ENCODE results near the gene ARX.

ARX gene

DNA sequence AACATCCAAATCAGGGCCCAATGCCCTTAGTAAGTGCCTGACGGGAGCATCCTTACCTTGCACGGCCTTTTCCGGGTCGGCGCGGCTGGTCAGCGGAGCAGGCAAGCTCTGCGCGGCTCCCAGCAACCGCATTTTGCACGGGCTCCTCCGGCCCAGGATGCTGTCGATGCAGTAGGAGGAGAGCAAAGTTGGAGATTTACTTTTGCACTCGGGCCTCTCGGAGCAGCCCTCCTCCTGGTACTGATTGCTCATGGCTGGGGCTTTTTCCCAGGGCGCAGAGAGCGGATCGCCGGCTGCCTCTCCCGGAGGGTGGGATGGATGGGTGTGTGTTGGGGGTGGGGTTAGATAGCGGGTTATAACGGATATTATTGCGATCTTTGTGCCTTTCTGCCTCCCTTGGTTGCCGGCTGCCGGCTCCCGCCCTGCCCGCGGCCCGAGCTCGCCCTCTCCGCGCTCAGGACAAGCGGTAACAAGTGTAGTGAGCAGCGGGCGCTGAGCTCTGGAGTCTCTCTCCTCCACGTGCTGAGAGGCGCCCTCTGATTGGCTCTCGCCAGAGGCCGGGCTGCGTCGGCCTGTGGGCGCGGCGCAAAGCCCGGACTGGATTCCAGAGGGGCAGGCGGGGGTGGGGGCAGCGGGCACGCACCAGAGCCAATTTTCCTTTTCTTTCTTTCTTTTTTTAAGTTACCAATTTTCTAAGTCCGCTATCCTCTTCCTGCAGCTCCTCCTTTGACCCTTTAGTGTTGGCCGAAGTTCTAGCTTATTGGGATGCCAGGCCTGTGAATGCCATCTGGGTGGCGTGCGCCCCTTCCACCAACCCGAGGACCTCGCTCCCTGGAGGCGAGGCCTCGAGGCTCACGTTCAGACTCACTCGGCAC lies at the start of gene ARX:
ARX (minus strand) TSS at position 480 of the 875 bp plus-strand sequence; CDS start at position 252, 228 bp downstream.
- DNase-seq (ENCODE audit: low spot score), result no peak

DNA sequence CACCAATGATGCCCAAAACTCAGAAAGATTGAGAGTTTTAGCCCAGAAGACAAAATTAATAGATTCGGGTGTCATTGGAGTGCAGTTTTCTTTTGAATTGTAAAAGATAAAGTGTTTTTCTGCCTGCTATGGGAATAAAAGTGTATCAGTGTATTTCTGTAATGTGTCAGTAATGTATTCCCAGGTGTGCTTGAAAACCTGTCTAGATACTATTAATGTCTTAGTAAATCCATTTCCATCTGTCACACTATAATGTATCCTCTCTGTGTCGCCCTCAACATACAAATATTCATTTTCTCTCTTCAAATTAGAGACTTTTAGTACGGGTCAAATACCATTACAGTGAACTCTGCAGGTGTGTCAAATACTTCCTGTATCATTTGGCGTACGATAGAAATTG lies 43.5 kb upstream of the ARX start:
- DNase-seq (ENCODE audit: low spot score), result no peak

DNA sequence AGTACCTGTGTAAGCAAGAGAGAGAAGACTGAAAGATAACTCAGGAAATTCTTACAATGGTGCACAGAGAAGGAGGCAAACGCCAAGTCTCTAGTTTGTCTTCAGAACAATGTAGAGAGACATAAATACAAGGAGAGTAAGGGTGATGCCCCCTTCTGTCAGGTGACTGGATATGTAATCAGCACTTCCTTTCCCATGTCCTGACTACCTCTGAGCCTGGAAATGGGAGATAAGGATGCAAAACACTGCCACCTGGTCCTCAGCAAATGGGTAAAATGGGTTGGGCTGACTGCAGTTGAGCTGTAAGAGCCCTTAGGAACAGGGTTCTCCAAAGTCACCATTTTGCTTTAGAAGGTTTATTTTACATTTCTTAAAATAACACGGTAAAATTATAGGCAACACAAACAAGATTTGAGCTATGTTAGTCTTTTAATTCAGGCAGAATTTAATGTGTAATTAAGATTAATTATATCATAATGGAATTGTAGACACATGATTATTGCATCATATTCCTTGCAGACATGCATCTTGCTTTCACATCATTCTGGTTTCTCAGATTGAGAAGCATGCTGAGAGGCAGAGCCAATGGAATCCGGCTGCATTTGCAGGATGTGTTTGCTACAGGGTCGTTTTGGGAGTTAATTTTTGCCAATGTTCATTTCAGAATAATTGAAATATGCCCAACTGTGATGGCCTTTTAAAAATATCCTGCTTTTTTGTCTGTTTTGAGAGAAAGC lies 37.2 kb upstream of the ARX start:
- no peak for DNase-seq (ENCODE audit: low spot score)

DNA sequence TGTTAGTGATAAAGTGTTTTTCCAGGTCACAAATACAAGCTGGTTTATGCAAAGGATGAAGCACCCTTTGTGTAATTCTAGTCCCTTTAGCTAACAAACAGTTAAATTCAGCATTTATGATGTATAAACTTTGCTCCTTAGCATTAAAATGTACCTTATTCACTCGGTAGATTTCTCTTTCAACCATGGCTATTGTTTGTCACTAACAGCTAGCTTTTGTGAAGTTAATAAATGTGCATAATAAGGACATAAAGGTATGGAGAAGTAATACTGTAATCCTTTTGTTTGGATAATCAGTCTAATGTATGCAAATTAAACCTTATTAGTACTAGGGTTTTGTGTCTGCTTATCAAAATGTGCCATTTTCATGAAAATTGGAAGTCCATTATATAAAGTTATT lies 34.2 kb upstream of the ARX start:
- DNase-seq (ENCODE audit: low spot score), result no peak

DNA sequence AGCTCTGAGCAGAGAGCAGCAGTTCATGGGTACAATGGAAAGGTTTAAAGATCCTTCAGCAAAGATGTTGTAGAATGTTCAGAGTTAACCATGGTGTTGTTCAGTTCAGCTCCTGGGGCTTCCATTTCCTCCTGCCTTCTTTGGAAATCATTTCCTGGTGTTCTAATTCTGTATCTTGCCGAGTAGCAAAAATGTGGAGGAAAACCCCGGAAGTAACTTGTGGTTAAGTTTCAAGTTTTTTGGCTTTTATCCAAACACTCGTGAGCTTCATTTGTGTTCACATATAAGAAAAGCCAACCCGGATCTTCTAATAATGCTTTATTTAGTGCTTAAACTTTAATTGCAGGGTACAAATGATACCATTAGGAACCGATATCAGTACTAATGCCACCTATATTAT lies 33.6 kb upstream of the ARX start:
- no peak for DNase-seq (ENCODE audit: low spot score)

DNA sequence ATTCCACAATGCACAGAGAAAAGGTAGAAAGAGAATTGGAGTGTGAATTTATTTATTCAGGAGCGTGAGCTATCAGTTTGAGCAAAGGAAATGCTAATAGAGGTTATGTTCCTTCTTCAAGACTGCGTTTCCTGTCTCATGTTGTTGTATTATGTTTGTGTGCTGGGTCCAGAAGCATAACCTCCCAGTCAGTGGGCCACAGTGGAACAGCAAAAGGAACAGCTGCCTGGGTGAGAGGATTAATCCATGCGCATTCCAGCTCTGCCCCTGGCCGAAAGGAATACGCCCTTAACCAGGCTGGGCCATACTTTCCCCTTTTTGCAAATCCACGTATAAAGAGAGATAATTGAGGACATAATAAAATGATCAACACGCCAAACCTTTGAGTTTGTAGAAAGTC lies 32.4 kb upstream of the ARX start:
- DNase-seq (ENCODE audit: low spot score), result no peak

DNA sequence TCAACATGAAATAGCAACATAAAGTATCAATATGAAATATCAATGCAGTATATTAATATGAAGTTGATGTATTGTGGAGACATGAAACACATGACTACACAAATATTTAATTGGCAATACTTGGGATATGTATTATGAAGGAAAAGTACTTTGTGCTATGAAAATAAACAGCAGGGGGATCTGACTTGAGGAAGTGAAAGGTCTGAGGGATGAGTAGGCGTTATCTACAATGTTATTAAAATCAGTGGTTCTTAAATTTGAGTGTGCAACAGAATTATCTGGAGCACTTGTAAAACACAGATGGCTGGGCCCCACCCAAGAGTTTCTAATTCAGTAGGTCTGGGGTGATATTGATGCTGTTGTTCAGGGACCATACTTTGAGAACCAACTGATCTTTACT lies 27.4 kb upstream of the ARX start:
- DNase-seq (ENCODE audit: low spot score), result no peak

DNA sequence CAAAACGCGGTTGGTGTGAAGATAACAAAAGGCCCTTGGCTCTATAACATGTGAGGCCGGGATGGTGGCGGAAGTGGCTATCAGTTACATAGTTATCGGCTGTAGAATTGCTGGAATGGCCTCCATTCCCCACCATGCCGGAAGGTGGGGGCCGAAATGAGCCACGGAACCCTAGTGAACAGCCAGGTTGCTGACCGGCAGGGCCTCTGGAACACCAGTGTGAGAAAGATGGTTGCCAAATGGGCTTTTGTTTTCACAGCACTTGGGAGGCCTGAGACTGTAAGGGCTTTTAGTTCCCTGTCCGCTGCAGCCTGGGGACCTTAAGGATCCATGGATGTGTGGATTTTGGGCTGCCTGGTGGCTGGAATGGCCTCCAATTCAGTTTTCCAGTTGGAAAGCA lies 23.3 kb upstream of the ARX start:
- DNase-seq (ENCODE audit: low spot score), result no peak

DNA sequence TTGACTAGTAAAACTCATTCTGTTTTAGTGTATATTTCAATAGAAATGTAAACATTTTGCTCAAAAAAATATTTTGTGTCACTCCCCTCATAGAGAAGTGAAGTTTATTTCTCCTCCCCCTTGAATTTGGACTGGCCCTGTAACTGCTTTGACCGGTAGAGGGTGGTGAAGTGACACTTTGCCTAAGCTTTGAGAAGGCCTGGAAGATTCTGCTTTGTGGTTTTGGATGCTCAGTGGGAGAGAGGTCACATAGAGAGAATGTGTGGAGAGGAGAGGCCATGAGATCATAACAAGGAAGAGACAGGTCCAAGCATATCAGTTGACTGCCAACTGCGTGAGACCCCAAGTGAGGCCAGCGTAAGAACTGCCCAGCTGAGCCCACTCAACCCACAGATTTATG lies 19.1 kb upstream of the ARX start:
- no peak for DNase-seq (ENCODE audit: low spot score)

DNA sequence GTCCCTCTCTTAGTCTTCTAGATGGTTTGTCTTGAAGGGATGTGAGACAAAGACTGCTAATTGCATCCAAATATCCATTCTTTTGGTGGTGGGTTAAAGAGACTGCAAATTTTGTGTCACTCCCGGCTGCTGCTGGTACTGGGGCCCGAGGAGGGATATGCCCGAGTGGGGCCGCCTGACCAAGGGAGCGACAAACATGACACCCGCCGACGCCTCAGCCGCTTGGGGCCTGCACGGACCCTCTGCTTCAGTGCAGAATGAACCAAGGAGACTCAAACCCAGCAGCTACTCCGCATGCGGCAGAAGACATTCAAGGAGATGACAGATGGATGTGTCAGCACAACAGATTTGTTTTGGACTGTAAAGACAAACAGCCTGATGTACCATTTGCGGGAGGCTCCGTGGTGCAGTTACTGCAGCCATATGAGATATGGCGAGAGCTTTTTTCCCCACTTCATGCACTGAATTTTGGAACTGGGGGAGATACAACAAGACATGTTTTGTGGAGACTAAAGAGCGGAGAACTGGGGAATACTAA lies 13.6 kb upstream of the ARX start:
- DNase-seq (ENCODE audit: low spot score), result no peak

DNA sequence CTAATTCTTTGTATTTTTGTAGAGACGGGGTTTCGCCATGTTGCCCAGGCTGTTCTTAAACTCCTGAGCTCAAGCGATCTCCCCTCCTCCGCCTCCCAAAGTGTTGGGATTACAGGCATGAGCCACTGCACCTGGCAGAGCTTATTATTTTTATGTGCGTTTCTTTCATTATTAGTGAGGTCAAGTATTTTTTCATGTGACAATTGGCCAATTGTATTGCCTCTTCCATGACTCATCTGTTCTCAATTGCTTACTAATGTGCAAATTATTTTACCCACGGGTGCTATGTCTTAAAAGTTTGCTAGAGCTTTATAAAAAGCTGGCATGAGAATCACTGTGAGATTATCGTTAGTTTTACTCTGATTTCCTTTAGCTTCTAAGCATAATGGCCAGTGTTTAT lies 13.0 kb upstream of the ARX start:
- DNase-seq (ENCODE audit: low spot score), result no peak

DNA sequence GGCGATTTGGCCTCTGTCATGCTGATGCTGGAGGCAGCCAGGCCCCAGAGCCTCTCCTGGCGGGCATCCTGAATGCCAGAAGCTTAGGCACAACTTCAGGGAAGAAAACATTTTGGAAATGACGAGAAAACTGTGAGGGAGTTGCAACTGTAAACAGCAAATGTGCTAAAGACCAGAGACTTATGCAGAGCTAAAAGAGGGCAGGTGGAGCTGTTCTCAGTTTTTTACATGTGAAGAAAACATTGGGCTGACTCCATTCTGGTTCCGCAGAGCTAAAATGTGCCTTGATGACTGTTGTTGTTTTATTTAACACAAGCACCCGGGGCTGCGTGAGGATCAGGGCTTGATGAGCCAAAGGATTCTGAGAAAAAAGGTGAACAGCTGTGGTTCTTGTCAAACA lies 10.8 kb upstream of the ARX start:
- no peak for DNase-seq (ENCODE audit: low spot score)

DNA sequence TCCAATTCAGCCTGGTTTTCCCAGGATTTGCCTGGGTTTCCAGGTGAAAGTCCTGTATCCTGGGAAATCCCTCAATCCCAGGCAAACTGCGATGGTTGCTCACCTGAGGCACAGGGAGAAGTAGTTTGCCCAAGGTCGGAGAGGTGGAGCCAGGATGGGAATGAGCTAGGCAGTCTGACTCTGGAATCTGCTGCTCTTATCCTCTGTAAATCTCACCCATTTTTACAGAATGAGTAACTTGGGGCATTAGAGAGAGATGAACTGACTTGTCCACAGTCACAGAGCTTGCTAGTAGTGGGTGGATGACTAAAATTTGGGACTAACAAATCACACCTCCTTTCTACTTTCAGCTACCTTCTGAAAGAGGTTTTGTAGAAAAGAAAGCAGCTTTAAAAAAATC lies 9.8 kb upstream of the ARX start:
- no peak for DNase-seq (ENCODE audit: low spot score)

DNA sequence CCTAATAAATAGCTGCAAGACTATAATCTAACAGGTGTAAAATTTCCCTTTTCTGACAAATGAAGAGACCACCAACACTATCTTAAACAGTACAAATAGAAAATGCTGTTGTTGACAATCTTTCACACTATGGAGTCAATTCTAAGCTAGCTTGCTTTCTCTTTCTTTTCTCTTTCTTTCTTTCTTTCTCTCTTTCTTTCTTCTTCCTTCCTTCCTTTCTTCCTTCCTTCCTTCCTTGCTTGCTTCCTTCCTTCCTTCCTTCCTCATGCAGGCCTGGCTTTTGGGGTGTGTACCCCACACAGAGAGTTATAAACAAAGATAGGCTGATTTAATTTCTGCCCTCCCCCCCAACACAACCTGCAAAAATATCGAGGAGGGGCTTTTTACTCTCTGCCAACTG lies 8.1 kb upstream of the ARX start:
- no peak for DNase-seq (ENCODE audit: low spot score)

DNA sequence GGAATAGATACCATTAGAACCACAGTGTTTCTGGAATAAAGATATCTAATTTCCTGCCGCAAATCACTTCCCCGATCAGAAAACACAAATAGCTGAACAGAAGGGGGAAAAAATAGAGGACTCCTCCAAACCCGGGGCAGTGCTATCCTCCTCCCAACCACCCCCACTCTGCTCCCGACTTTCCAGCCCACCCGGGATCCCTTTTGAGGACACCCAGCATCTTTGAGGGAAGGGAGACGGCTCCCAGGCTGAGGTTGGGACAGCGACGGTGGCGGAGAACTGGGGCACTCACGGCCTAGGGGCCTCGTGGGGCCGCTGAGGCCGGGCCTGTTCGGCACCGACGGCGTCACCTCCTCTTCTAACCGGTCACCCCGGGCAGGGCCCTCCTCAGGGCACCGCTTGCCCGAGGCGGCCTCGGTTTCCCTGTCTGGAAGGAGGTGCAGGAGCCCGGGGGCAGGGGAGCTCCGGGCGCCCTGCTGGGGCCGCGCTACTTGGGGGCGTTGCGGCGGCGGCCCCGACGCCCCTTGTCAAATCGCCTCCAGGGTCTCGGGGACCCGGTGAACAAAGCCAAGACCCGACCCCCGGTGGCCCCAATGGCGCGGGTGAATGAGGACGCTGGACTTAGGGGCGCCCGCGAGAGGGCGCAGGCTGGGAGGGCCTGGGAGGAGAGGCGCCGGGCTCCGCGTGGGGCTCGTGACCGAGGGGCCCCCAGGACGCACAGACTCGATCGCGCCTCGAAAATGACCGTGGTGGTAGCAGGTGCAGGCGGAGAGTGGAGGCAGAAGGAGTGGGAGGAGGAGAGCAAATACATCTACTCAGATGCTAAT lies 6.9 kb upstream of the ARX start:
- no peak for DNase-seq (ENCODE audit: low spot score)

DNA sequence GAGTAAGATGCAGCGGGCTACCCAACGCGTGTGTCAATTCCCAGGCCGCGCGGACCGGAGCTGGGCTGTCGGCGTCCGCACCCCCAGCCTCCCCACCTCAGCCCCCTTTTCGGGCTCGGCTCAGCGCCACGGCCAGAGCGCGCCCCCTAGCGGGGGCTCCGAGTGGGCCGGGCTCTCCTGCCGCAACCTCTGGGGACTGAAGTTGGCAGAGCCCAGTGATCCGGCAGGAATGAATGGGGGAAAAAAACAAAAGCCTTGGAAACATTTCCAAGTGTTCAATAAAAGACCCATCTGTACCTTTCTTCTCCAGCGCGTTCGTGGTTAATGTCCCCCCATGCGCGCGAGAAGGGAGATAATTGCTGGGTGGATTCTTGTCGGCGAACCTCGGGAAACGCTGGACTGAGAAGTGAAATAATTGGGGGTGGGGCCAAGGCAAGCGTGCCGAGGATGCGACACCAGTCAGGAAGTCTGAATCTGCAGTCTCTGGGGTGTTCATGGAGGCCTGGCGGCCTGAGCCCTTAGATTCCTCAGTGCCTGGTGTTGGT lies 5.2 kb upstream of the ARX start:
- DNase-seq (ENCODE audit: low spot score), result peak; percentile 50

DNA sequence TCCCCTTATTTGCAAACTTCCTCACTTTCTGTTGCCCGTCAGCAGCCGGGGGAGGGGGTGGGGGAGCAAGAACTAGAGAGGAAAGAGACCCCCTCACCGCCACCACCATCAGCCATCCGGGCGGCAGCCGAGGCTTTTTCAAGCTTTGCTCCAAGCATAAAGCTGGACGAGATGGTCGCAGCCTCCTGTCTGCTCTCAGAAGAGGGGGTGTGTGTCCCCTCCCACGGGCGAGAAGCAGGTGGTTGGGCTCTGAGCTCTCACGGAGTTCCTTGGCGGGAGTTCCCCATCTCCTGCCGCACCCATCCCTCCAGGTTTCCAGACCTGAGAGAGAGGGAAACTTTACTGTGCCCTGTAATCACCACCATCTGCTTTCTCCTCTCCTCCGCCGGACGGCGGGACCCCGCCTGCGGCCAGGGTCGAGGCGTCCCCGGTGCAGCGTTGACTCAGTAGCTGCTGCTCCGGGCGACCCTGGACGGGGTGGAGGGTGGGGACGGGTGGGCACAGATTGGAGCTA lies 4.7 kb upstream of the ARX start:
- no peak for DNase-seq (ENCODE audit: low spot score)

DNA sequence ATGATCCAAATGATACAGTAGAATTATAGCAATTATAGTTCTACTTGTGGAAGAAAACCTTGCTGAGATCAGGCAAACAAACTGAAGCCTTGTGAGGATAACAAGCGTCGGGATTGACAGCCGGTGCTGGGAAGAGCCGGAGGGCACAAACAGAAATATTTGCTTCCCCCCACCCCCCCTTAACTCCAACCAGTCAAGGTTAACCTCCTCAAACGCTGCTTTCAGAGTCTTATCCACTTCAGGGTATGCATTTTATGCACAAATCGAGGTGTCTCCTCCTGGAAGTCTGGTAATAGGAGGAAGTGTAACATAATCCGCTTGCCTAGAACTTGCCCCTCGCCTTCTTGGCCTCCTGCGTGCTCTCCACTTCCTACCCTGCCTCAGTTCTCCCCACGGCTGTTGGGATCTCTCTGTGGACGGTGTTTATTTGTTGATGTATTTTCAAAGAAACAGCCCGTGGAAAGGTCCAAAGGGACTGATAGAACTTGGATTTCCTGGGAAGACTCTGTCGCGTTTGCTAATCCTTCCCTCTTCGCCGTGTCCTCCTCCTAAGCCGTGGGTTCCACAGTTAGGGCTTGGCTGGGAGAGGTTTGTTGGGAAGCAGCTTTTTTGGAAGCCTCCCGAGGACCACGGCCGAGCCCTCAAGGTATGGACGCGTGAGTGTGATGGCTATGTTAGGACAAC lies 4.1 kb upstream of the ARX start:
- no peak for DNase-seq (ENCODE audit: low spot score)

DNA sequence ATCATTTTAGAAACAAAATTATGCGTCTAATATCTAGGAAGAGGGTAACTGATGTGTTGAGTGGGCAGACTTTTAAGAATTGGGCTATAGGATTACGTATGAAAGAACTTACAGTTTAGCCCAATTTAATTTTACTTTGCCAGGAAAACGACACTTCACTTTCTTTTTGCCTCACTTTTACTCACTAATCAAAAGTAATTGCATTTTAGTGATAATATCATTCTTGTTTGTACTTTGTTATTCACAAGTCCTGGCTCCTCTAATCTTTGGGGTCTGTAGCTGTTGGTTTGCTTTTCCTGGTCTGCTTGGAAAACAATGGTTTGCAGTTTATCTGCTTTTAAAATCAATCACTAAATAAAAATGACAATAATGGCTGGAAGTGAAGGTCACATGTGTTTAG lies 2.9 kb upstream of the ARX start:
- no peak for DNase-seq (ENCODE audit: low spot score)

DNA sequence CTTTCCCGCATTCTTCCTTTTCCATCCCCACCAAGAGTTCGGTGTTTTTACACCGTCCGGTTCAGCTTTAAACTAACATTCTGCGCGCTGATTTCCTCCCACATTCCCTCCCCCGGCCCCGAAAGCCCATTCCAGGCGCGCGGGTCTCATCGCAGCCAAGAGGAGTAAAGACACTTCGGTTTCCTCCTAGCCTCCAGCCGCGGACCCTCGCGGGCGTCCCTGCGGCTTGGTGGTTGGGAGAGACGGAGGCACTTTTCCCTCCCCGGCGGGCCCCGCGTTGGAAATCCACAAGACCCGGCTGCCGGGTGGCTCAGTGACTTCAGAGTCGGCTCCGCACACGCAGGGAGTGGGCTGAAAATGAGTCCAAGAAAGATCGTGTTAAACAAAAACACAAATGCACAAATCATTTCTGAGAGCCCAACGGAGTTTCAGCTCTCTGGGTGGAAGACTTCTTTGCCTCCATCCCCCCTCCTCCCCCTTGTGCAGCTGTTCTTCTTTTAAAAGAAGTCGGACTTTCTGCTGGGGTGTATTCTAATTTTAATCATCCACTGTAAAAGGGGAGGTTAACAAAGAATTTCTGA lies 2.0 kb upstream of the ARX start:
- no peak for DNase-seq (ENCODE audit: low spot score)

Measured in hepatic stellate cell (primary cell).